Stimulated activated CD4-positive, alpha-beta T cell treated with anti-CD3 and anti-CD28 coated beads, Interleukin-2, amount 100 ng/mL, for 24 hours (primary cell): Measurements from ENCODE around the gene M1AP.

Experiments used
- DNase-seq, 2 donors: peaks; one replicate each; pipeline ENCODE4 v3.0.0-alpha.2; 2020

M1AP gene

DNA sequence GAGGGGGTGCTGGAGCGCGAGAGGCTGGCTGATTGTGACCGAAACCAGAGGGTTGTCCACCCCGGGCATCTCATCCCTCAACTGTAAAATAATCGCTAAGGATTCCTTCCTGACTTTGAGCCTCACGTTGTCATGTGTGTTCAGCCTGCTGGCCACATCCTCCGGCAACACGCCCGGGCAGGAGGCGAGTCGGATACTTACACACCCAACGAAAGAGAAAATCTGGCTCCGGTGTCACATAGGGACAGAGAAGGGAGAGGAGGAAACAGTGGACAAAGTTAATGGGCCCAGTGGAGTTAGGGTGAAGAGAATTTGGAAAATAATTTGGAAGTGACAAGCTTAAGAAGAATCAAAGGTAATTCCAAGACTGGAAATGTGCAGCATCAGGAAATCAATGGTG is 131.5 kb downstream of the M1AP start:
- DNase-seq = no peak

DNA sequence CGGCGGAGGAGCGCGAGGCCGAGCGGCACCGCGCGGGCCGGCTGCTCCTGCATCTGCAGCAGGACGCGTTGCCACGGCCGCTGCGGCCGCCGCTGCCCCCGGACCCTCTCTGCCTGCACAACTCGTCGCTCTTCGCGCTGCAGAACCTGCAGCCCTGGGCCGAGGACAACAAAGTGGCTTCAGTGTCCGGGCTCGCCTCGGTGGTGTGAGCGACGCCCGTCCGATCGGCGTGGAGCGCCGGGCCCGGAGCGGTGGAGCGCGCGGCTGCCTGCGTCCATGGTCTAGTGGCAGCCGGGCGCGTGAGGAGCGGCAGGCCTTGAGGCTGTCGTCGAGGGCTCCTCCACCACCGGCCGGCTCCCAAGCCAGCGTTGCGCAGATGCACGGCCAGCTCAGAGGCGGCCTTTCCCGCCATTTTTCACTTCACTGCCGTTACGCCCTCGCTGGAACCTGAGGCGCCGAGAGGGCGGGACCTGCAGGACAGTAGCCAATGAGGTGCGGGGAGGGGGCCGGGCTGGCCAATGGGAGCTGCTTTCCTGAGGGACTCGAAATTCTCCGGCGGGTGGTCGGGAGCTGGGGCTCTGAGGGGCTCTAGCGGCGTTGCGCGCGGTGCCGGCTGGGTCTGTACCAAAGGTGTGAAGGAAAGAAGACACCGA is 132.0 kb downstream of the M1AP start:
- peak; percentile 79 for DNase-seq

DNA sequence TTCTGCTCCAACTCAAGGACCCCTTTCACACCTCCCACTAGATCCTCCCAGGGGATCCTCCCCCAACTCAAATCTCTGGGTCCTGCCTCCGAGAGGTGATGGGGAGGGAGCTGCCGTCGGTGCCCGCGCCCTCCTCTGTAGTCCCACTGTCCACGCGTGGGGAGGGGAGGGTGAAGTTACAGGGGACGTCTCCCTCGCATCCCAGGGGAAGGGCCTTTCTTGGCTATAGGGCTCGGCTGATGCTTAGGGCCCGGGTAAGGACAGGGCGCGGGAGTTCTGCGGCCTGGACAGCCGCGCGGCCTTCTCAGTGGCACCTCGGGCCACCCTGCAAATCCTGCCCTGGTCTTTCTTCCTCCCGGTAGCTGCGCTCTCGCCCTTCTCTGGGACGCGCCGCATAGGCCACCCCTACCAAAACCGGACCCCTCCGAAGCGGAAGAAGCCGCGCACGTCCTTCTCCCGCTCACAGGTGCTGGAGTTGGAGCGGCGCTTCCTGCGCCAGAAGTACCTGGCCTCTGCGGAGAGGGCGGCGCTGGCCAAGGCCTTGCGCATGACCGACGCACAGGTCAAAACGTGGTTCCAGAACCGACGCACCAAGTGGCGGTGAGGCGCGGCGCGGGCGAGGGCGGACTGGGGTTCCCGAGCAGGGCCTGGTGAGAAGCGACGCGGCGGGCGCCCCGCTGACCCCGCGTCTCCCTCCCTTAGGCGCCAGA is 132.7 kb downstream of the M1AP start:
- DNase-seq = peak in 1 of 2 donors; percentile 27

DNA sequence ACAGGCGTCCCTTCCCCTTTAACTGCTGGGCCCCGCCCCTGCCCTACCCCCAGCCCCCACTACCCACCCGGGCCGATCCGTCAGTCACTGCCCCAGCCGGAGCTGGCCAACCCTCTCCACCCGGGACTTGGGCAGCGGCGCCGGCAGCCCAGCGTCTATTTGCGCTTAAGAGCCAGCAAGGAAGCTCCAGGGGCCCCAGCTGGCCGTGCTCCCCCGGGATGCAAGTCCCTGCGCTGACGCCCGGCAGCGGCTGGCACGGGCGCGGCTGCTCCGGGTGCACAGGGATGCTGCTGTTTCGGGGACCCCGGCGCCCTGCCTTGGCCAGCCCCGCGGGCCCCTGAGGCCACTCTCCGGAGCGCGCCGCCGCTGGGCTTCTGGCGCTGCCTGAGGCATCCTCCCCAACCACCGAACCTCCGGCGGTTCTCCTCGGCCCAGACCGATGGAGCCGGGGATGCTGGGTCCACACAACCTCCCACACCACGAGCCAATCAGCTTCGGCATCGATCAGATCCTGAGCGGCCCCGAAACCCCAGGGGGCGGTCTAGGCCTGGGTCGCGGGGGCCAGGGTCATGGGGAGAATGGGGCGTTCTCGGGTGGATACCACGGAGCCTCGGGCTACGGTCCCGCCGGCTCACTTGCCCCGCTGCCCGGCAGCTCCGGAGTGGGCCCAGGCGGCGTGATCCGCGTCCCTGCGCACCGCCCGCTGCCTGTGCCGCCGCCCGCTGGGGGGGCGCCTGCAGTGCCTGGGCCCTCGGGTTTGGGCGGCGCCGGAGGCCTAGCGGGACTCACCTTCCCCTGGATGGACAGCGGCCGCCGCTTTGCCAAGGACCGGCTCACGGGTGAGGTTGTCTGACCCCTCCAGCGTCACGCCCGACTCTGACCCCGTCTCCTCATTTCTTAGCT is 133.5 kb downstream of the M1AP start, which contains the start of gene TLX2:
Gene TLX2 (plus strand): TSS at position 83 of the 903 bp plus-strand sequence. CDS start 357 bp downstream, at position 440.
- peak in 1 of 2 donors; percentile 28 for DNase-seq

DNA sequence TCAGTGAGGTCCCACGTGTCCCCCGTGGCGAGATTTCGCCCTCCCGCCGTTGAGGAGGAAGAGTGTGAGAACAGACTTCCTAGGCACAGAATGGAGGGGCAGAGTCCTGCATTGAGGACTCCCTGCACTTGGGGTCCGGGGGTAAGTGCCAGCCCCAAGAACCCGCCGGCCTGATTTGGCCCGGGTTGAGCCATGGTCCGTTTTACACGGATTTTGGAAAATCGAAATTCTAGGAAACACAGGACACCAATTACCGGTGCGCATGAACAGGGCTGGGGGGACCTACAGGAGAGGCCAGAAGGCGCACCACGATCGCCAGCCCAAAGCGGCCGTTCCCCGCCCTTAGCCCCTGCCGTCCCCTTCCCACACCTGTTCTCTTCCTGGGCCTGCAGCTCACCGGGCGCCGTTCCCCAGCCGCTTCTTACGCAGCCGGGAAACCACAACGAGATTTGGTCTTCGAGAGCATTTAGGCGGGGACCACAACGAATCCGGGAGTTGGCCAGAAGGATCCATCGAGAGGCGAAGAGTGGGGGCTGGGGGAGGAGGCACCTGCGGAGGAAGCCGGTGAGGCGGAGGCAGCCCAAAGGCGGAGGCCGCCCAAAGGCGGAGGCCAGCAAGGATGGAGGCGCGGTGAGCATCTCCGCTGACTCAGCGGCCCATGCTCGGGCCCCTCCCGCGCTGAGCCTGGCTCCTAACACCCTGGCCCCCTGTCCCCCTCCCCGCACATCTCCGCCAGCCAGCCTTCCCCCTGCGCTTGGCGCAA is 134.3 kb downstream of the M1AP start:
- peak; percentile 29 to 50 for DNase-seq

DNA sequence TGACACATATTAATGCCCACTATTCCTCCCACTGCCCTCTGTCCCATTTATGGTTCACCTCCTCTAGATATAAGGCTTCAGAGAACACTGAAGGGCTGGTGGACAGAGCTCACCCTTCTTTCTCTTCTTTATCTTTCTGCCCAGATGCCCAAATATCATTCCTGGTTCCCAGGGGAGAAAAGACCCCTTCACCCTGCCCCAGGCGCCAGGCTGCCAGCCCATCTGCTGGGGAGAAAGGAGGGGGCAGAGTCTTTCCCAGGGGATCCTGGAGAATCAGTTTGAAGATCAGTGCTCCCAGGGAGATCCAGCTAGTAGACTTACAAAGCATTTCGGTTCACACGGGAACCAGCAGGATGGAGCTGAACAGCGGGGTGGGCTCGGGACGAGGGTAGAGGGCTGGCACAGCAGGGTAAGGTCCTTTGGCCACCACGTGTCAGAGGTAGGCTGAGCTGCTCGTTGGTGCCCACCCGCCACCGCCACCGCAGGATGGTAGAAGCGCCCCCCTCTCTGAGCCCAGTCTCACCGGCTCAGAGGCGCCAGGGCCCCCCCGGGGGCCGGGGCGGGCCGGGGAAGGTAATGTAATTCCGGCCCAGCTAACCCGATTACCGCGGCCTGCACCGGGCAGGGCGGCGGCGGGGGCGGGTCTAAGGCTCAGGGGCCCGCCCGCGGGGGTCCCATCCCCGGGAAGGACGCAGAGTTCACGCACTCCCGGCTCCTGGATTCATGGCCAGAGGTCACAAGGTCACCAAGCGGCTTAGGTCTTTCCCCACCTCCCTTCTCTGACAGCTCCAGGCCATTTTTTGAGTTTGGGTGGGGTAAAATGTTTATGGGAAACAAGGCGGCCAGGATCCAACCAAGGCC is 135.2 kb downstream of the M1AP start:
- DNase-seq = no peak

DNA sequence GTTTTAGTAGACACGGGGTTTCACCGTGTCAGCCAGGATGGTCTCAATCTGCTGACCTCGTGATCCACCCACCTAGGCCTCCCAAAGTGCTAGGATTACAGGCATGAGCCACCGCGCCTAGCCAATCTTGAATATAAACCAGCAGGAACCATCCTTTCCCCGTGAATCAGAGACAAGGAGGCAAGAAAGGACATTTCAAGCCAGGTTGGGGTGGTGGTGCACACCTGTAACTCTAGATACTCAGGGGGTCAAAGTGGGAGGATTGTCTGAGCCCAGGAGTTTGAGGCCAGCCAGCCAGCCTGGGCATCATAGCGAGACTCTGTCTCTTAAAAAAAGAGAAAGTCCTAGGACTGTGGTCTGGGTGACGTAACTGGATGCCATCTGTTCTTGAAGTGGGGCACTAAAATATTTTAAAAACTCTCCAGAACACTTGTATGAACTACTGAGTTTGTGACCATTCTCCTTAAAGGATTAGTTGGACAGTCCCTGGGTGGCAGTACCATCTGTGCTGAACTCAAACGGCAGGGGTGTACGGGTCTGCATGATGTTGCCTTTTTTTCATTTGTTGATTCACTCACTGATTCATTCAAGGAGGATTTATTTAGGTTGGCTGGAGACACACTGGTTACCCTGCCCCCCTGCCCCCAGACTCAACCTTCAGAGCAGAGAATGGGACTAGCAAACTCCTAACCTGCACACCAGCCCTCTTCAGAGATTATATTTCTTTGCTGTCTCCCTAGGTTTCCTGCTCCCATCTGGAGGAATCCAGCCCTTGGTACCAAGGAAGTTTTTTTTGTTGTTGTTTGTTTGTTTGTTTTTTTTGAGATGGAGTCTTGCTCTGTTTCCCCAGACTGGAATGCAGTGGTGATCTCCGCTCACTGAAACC is 136.8 kb downstream of the M1AP start:
- DNase-seq = no peak

DNA sequence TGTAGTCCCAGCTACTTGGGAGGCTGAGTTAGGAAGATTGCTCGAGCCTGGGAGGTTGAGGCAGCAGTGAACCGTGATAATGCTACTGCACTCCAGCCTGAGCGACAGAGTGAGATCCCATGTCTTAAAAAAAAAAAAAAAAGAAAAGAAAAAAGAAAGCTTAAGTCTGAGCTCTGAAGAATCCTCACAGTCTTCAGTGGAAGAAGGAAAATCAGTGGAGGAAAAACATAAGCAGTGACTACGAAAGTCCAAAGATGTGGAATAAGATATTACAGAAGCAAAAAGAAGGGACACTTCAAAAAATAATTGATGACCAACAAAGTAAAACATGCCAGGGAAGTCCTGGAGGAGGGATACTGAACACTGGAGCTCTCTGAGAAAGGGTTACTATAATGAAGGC is 137.9 kb downstream of the M1AP start:
- DNase-seq = no peak

DNA sequence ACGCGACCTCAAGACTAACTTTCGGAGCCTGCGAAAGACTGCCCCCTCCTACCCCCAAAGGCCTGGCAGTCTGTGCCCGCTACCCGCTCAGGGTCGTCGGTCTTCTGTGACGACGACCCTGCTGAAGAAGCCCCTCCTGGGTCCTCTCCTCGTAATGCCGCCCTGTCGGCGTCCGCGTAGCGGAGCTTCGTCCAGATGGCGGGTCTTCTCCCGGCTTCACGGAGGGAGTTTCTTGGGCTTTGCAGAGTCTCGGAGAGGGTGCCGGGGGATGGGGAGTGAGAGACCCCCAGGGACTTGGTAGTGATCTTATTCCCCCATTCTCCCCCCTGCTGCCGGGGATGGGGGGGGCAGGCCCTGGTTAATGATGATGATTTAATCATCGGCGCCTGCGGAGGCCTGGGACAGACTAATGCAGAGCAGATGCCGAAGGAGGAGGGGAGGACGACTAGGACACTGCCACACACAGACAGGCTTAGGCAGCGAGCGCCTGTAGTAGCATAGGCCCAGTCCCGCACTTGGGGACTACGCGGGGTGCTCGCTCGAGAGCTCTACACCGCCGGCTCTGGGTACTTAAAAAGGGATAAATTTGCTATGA is 140.1 kb downstream of the M1AP start:
- DNase-seq = no peak
